Epithelial cell of esophagus (primary cell): ENCODE measurements around the gene ENTPD6.
"Not testable (repeated sequence)": the region's sequence is repeated elsewhere in the genome, so short reads cannot be mapped to it uniquely, and the experiment has no call there.

Experiments
- DNase-seq: peaks from one replicate; pipeline ENCODE4 v3.0.0; 2010; ENCODE audit warnings: low read depth
- H3K4me3 ChIP-seq: 2 replicates; pipeline ENCODE4 v1.5.1; 2011; ENCODE audit warnings: mild to moderate bottlenecking, low read length, control low read depth
- TF ChIP-seq, protein P1 (sequence below): IDR thresholded peaks from 2 replicates; pipeline ENCODE4 v1.5.1; 2011; ENCODE audit warnings: low read depth, mild to moderate bottlenecking, low read length, control low read depth, inconsistent platforms; ENCODE audit not compliant: insufficient read depth; ENCODE audit errors: missing control alignments

ENTPD6 gene

DNA sequence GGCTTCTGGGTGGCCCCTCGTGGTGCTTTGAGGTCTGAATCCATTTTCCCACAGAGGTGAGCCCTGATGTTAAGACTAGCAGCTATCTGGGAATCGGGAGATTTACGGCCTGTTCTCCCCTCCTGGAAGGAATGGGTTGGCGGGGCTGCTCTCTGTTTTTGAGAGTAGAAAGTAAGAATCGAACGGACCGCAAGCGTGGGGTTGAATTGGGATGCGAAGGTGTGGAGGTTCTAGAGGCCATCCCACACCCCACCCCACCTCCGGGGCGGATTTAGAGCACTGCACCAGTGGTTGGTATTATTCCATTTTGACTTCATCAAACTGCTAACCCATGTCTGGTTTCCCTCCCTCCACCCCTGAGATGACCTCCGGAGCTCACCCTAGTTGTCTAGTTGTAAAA, 63.8 kb downstream of the ENTPD6 start:
- no peak overlapping the region for H3K4me3 ChIP-seq
- DNase-seq = no peak
- TF ChIP-seq, protein P1, sequence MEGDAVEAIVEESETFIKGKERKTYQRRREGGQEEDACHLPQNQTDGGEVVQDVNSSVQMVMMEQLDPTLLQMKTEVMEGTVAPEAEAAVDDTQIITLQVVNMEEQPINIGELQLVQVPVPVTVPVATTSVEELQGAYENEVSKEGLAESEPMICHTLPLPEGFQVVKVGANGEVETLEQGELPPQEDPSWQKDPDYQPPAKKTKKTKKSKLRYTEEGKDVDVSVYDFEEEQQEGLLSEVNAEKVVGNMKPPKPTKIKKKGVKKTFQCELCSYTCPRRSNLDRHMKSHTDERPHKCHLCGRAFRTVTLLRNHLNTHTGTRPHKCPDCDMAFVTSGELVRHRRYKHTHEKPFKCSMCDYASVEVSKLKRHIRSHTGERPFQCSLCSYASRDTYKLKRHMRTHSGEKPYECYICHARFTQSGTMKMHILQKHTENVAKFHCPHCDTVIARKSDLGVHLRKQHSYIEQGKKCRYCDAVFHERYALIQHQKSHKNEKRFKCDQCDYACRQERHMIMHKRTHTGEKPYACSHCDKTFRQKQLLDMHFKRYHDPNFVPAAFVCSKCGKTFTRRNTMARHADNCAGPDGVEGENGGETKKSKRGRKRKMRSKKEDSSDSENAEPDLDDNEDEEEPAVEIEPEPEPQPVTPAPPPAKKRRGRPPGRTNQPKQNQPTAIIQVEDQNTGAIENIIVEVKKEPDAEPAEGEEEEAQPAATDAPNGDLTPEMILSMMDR = no peak

DNA sequence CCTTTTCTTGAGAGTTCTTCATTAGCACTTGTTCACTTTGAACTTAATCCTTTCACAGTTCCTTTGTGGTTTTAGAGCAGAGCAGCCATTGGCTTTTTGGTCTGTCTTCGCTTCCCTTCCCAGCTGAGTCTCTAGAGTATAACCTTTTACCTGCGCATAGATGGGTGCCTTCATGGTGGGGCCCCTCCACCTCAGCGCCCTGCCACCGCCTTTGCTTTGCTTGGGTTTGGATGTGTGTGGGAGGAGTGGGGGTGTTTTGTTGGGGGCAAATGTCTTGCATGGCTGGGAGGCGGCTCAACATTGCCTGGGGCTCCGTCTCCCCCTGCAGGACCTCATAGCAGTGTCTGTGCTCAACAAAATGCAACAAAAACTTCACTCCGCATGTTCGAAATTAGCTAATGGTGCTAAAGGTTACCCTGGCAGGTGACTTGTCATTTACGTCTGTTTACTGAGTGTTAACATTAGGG, 64.3 kb downstream of the ENTPD6 start:
- TF ChIP-seq, protein P1 = no peak
- DNase-seq = no peak
- H3K4me3 ChIP-seq = no peak overlapping the region

DNA sequence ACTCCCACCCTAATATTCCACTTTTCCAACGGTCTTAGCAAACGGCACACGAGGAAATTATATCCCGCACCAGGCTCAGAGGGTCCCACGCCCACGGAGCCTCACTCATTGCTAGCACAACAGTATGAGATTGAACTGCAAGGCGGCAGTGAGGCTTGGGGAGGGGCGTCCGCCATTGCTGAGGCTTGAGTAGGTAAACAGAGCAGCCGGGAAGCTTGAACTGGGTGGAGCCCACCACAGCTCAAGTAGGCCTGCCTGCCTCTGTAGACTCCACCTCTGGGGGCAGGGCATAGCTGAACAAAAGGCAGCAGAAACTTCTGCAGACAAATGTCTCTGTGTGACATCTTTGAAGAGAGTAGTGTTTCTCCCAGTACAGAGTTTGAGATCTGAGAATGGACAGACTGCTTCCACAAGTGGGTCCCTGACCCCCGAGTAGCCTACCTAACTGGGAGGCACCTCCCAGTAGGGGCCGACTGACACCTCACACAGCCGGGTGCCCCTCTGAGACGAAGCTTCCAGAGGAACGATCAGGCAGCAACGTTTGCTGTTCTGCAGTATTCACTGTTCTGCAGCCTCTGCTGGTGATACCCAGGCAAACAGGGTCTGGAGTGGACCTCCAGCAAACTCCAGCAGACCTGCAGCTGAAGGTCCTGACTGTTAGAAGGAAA, 65.4 kb downstream of the ENTPD6 start:
- H3K4me3 ChIP-seq, DNase-seq: not testable (repeated sequence)

DNA sequence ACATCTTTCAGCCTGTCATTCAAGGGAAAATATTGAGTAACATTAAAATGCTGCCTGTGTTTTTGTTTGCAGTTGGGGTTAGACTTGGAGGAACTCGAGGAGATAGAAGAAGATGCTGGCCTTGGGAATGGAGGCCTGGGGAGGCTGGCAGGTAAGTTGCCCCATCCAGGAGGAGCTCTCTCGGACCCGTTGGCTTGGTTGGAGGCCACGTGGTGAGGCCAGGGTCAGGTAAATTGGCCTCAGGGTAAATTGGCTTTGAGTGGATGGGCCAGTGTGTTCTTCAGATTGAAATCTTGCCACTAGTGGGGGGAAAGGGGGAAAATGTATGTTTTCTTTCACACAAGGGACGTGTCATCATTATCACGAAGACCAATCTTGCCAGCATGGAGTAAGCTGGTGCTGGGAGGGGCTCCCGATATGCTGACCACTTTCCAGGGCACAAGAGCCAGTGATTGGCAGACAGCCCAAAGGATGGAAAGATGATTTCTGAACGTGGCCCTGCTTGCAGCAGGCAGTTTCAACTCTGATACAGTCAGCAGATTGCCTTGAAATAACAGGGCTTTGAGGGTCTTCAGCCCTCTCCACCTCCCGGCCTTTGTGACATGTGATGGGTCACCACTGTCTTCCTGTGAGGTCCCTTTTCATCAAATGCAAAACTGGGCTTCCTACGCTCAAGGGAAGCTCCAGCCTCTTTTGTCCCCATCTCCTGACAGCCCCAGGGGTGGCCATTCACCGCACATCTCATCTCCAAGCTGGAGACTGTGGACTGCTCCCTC, 73.7 kb downstream of the ENTPD6 start:
- no peak for DNase-seq
- TF ChIP-seq, protein P1 = no peak

DNA sequence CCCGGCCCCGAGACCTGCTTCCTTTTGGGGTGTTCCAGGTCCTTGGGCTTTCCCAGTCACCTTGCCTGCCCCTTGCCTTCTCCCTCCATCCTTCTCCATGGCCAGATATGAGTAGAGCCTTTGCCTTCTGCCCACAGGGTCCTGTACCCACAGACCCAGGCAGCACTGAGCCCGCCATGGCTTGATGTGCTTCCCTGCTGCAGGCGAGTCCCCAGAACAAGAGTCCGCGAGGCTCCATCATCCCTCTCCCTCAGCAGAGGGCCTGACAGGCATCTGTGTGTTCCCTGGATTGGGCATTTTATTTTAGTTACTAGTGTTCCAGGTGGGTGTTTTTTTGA, 74.3 kb downstream of the ENTPD6 start:
- H3K4me3 ChIP-seq = no peak overlapping the region
- TF ChIP-seq, protein P1 = no peak
- DNase-seq = no peak

More for the DNA sequence above, 73.7 kb downstream of the ENTPD6 start:
- no peak overlapping the region for H3K4me3 ChIP-seq

DNA sequence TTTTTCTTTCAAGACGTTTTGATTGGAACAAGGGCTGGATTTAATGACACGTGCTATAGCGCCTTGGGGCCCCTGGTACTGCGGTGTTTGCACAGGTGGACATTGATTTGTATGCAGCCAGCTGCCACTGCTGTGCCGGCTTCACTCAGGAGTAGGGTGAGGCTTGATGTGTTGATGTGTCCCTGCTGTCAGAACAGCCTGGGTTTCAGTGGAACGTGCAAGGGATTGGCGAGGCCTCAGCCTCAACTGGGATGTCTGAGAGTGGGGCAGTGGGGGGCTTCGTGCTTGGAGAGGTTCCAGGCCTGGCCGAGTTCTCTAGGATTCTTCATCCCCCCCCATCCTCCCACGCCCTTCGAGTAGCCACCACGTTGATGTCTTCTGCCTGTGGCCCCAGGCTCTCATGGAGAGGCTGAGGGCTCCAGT, 75.3 kb downstream of the ENTPD6 start:
- DNase-seq = no peak
- TF ChIP-seq, protein P1 = no peak
- no peak overlapping the region for H3K4me3 ChIP-seq

DNA sequence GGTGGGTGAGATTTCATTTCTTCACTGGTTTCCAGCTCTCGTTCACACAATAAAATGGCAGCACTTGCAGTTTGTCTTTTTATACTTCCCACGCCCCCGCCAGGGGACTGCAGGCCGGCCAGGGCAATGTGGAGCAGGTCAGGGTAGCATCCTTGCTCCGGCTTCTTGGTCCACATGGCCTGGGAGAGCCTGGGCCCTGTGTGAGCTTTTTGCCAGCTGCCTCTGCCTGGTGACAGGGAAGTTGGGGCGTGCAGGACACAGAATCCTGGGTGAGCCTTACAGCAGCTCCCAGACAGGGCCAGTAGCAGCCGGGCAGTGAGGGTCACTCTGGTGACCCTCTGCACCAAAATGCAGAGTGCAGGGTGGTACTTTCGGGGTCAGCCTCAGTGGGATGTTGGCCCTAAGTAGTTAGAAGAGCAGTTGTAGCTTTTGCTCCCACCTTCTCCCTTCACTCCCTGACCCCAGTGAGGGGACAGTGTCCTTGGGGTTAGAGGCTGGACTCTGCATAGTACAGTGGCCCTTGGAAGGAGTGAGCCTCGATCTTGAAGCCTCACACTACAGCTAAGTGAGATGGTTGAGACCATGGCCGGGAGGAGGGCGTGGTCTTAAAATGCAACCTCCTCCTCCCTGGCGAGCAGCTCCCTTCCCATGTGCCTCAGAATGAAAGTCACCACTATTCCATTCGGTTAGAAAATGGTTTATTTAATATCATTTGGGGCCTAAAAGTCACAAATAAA, 76.1 kb downstream of the ENTPD6 start:
- TF ChIP-seq, protein P1 = no peak
- no peak overlapping the region for H3K4me3 ChIP-seq
- no peak for DNase-seq
